Lung (tissue), 12 donors: ENCODE data around the gene XYLT1. TPM values are rescaled to one million over a fixed set of nuclear protein-coding genes. Genes with fewer than 3 reads are reported as not detected.

Experiments
- ATAC-seq: fragments of 200-7000 bp; cut with Tn5 transposase; one replicate; pipeline ENCODE4 v1.9.1; 2020; ENCODE audit warnings: moderate number of reproducible peaks; ENCODE audit not compliant: insufficient read depth, low FRiP score
- DNase-seq, 3 donors: peaks; one replicate each; pipeline ENCODE4 v3.0.0-alpha.2; 2013 to 2017
- H3K27ac ChIP-seq, 2 donors: one replicate each; pipeline ENCODE4 v1.5.1; 2013; ENCODE audit warnings: mild to moderate bottlenecking in 2 of 2, moderate library complexity in 2 of 2, control low read depth in 1 of 2, inconsistent platforms in 1 of 2, low read depth in 1 of 2, low read length in 1 of 2
- H3K27me3 ChIP-seq, 3 donors: one replicate each; pipeline ENCODE4 v1.5.1; 2013; ENCODE audit warnings: low read length in 2 of 3; ENCODE audit not compliant: control insufficient read depth in 3 of 3, insufficient read depth in 3 of 3
- H3K36me3 ChIP-seq, 4 donors: one replicate each; pipeline ENCODE4 v1.5.1; 2013; ENCODE audit warnings: low read length in 4 of 4, mild to moderate bottlenecking in 1 of 4, moderate library complexity in 1 of 4; ENCODE audit not compliant: control insufficient read depth in 4 of 4, insufficient read depth in 4 of 4
- H3K4me1 ChIP-seq, 5 donors: one replicate each; pipeline ENCODE4 v1.5.1; 2013; ENCODE audit warnings: low read length in 5 of 5, mild to moderate bottlenecking in 2 of 5, moderate library complexity in 1 of 5; ENCODE audit not compliant: control insufficient read depth in 5 of 5, insufficient read depth in 5 of 5
- H3K4me3 ChIP-seq: one replicate; pipeline ENCODE4 v1.5.1; 2013; ENCODE audit warnings: mild to moderate bottlenecking, control low read depth, moderate library complexity
- H3K9ac ChIP-seq, 2 donors: one replicate each; pipeline ENCODE4 v1.5.1; 2013; ENCODE audit warnings: low read length in 2 of 2, control low read depth in 1 of 2; ENCODE audit not compliant: insufficient read depth in 1 of 2
- H3K9me3 ChIP-seq, 4 donors: one replicate each; pipeline ENCODE4 v1.5.1; 2013; ENCODE audit warnings: low read length in 3 of 4, mild to moderate bottlenecking in 1 of 4, moderate library complexity in 1 of 4; ENCODE audit not compliant: control insufficient read depth in 4 of 4, insufficient read depth in 3 of 4
- WGBS, 2 donors: extraction: QIAGEN DNeasy Blood & Tissue Kit; methylation state at CpG; one replicate each; pipeline ENCODE4 v1.1.7; 2013; 5-methylcytosine and 5-hydroxymethylcytosine counted together
- polyA plus RNA-seq, 2 donors: library from polyadenylated mRNA; stranded (reverse); fragments of 200-250 nt; gene quantifications; one replicate each; pipeline ENCODE4 v1.2.1, GENCODE V29; 2013
- total RNA-seq, 2 donors: library from RNA; depleted of rRNA in 1 of 2; stranded (reverse); fragments of >200 nt in 1 of 2; gene quantifications; one replicate each; pipeline ENCODE4 v1.2.1, GENCODE V29; 2014 to 2021
- TF ChIP-seq, protein P1 (sequence below): IDR thresholded peaks from 2 replicates; pipeline ENCODE4 v1.5.1; 2012; ENCODE audit warnings: mild to moderate bottlenecking; ENCODE audit errors: control extremely low read depth, extremely low read depth
- donor health status: control.
- donor health status: control.
- donor health status: Bipolar disorder and iron deficiency.
- donor health status: healthy.
- donor health status: DM: yes; HTN: yes; CAD: no.

Gene XYLT1
- total and polyA plus RNA-seq, 4 donors: 1.4 to 11.5 (median 6.9) TPM

GRCh38 chr16:17287166-17287800, 183.5 kb downstream of the XYLT1 start:
- Histone ChIP-seq H3K4me1 (peaks cover 0 to 4% (median 0%) of the 10 kb centered on the region in 5 donors), H3K36me3 (no peaks in the 10 kb centered on the region), H3K4me3 (no peak overlapping the region), H3K27ac (no peak overlapping the region), H3K9me3 (peaks cover 0 to 4% (median 0%) of the 10 kb centered on the region in 4 donors), H3K27me3 (no peaks in the 10 kb centered on the region), H3K9ac (no peak overlapping the region)
- WGBS, 2 donors: 89 to 93% methylated on average over 10 of the region's 10 CpGs
- ATAC-seq (no peak), DNase-seq (no peak)
- TF ChIP-seq, protein P1, sequence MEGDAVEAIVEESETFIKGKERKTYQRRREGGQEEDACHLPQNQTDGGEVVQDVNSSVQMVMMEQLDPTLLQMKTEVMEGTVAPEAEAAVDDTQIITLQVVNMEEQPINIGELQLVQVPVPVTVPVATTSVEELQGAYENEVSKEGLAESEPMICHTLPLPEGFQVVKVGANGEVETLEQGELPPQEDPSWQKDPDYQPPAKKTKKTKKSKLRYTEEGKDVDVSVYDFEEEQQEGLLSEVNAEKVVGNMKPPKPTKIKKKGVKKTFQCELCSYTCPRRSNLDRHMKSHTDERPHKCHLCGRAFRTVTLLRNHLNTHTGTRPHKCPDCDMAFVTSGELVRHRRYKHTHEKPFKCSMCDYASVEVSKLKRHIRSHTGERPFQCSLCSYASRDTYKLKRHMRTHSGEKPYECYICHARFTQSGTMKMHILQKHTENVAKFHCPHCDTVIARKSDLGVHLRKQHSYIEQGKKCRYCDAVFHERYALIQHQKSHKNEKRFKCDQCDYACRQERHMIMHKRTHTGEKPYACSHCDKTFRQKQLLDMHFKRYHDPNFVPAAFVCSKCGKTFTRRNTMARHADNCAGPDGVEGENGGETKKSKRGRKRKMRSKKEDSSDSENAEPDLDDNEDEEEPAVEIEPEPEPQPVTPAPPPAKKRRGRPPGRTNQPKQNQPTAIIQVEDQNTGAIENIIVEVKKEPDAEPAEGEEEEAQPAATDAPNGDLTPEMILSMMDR: no peak

GRCh38 chr16:17286443-17286842, 184.3 kb downstream of the XYLT1 start:
- ATAC-seq (no peak), DNase-seq (no peak)
- Histone ChIP-seq H3K36me3 (no peaks in the 10 kb centered on the region), H3K4me1 (peaks cover 0 to 4% (median 0%) of the 10 kb centered on the region in 5 donors), H3K9ac (no peak overlapping the region), H3K9me3 (peaks cover 0 to 4% (median 0%) of the 10 kb centered on the region in 4 donors), H3K27ac (no peak overlapping the region), H3K4me3 (no peak overlapping the region), H3K27me3 (no peaks in the 10 kb centered on the region)
- 94 to 97% methylated on average over 4 of the region's 4 CpGs for WGBS, 2 donors
- TF ChIP-seq, protein P1: no peak

GRCh38 chr16:17283016-17283415, 187.7 kb downstream of the XYLT1 start:
- TF ChIP-seq, protein P1: no peak
- Histone ChIP-seq H3K9ac (no peak overlapping the region), H3K27ac (no peak overlapping the region), H3K9me3 (no peaks in the 10 kb centered on the region), H3K36me3 (no peaks in the 10 kb centered on the region), H3K4me3 (no peak overlapping the region), H3K4me1 (peaks cover 0 to 7% (median 3%) of the 10 kb centered on the region in 5 donors), H3K27me3 (no peaks in the 10 kb centered on the region)
- ATAC-seq (no peak), DNase-seq (peak in 2 of 3 donors; percentile 32 to 39)
- WGBS, 2 donors: 85 to 86% methylated on average over 8 of the region's 8 CpGs
